GM12878 (cell line): Measurements from ENCODE around the gene DRD2. TPM values are rescaled to one million over a fixed set of nuclear protein-coding genes. Genes with fewer than 3 reads are reported as not detected.

ENCODE experiments used
- ATAC-seq: fragments of 200-7000 bp; cut with Tn5 transposase; 3 replicates; pipeline ENCODE4 v1.9.1; 2020; ENCODE audit warnings: mild to moderate bottlenecking, moderate library complexity
- BruUV-seq: library from RNA; stranded (reverse); fragments of 400-500 nt; replicated peaks from 2 replicates; lab custom pipeline; 2021; lab: Mats Ljungman, UMichigan
- CTCF ChIA-PET: fragments of 300-600 bp; sonication (Branson Sonifier 250); formaldehyde crosslinking; extraction: SDS; loops from one replicate; lab custom pipeline; 2021; ENCODE audit warnings: inconsistent platforms; lab: Yijun Ruan, JAX
- POLR2A ChIA-PET: fragments of 350-600 bp; formaldehyde crosslinking; extraction: SDS; loops from one replicate; lab custom pipeline; 2021; ENCODE audit warnings: inconsistent platforms; lab: Charles Lee
- RAD21 ChIA-PET: fragments of 300-600 bp; sonication (Branson Sonifier 250); formaldehyde crosslinking; loops from one replicate; lab custom pipeline; 2023; ENCODE audit warnings: antibody characterized with exemption; ENCODE audit not compliant: unreplicated experiment; lab: Charles Lee
- SMC1A ChIA-PET: fragments of 300-600 bp; sonication (Branson Sonifier 250); formaldehyde crosslinking; loops from one replicate; lab custom pipeline; 2023; ENCODE audit not compliant: unreplicated experiment, uncharacterized antibody; lab: Charles Lee
- DNase-seq: peaks from one replicate; pipeline ENCODE4 v3.0.0-alpha.2; 2011; ENCODE audit warnings: low read depth, low spot score
- FAIRE-seq: peaks from 3 replicates; lab custom pipeline; 2011; peaks lifted over from hg19 to GRCh38; lab: Jason Lieb, UNC
- H2AFZ ChIP-seq: 2 replicates; pipeline ENCODE4 v1.6.0; 2011; ENCODE audit warnings: low read depth, low read length, control low read depth; ENCODE audit not compliant: control insufficient read depth
- H3K27ac ChIP-seq: 2 replicates; pipeline ENCODE4 v1.5.1; 2011; ENCODE audit warnings: control low read depth; ENCODE audit not compliant: control insufficient read depth, insufficient read depth
- H3K27me3 ChIP-seq, 2 experiments: replicated peaks in 1 of 2; 2 replicates each; pipeline versions ENCODE4 v1.6.0 to v1.6.1; 2011; ENCODE audit warnings: low read length in 1 of 2; ENCODE audit not compliant: control insufficient read depth in 2 of 2, insufficient read depth in 2 of 2
- H3K36me3 ChIP-seq, 2 experiments: 2 replicates each; pipeline ENCODE4 v1.5.1; 2011; ENCODE audit warnings: low read length in 1 of 2; ENCODE audit not compliant: control insufficient read depth in 2 of 2, insufficient read depth in 2 of 2
- H3K4me1 ChIP-seq: 2 replicates; pipeline ENCODE4 v1.6.1; 2011; ENCODE audit warnings: mild to moderate bottlenecking, low read length, moderate library complexity, mixed read lengths; ENCODE audit not compliant: control insufficient read depth, insufficient read depth
- H3K4me2 ChIP-seq: 2 replicates; pipeline ENCODE4 v1.6.0; 2011; ENCODE audit warnings: control low read depth; ENCODE audit not compliant: control insufficient read depth, insufficient read depth
- H3K4me3 ChIP-seq: fragments of 200-600 bp; sonication (generic); 2 replicates; pipeline ENCODE4 v1.5.1; 2016
- H3K79me2 ChIP-seq: 2 replicates; pipeline ENCODE4 v1.6.0; 2011; ENCODE audit warnings: low read length; ENCODE audit not compliant: control insufficient read depth, insufficient read depth
- H3K9ac ChIP-seq: 2 replicates; pipeline ENCODE4 v1.8.0; 2011; ENCODE audit warnings: low read length, control low read depth, mixed read lengths; ENCODE audit not compliant: control insufficient read depth, insufficient read depth
- H3K9me3 ChIP-seq: replicated peaks from 3 replicates; pipeline ENCODE4 v1.5.1; 2011; ENCODE audit warnings: mild to moderate bottlenecking, low read length; ENCODE audit not compliant: control insufficient read depth, insufficient read depth
- H4K20me1 ChIP-seq: 2 replicates; pipeline ENCODE4 v1.6.0; 2011; ENCODE audit not compliant: control insufficient read depth, insufficient read depth
- BCL11A ChIP-seq: IDR thresholded peaks from 2 replicates; pipeline ENCODE4 v1.6.1; 2011; ENCODE audit warnings: low read depth, low read length
- BRCA1 ChIP-seq: IDR thresholded peaks from 2 replicates; pipeline ENCODE4 v1.6.1; 2011; ENCODE audit warnings: low read depth, low read length, improper control_type of control experiment
- CBFB ChIP-seq: IDR thresholded peaks from 2 replicates; pipeline ENCODE4 v1.6.1; 2016; ENCODE audit warnings: antibody characterized with exemption, low read depth
- CHD1 ChIP-seq: IDR thresholded peaks from 2 replicates; pipeline ENCODE4 v1.6.1; 2012; ENCODE audit warnings: low read depth, low read length, improper control_type of control experiment
- LARP7 ChIP-seq: fragments of 450-650 bp; IDR thresholded peaks from 2 replicates; pipeline ENCODE4 v1.6.1; 2017; ENCODE audit warnings: mild to moderate bottlenecking
- MXI1 ChIP-seq: fragments of 150-350 bp; IDR thresholded peaks from 2 replicates; pipeline ENCODE4 v1.6.1; 2011; ENCODE audit warnings: low read depth, mild to moderate bottlenecking, inconsistent platforms, low read length, improper control_type of control experiment
- MYB ChIP-seq: fragments of 150-350 bp; IDR thresholded peaks from 2 replicates; pipeline ENCODE4 v1.6.1; 2014; ENCODE audit warnings: mild to moderate bottlenecking, low read depth, low read length, borderline replicate concordance
- RAD51 ChIP-seq: fragments of 450-650 bp; IDR thresholded peaks from 2 replicates; pipeline ENCODE4 v1.6.1; 2016; ENCODE audit warnings: moderate library complexity, mild to moderate bottlenecking, inconsistent platforms
- SIN3A ChIP-seq: IDR thresholded peaks from 2 replicates; pipeline ENCODE4 v1.6.1; 2012; ENCODE audit warnings: low read depth, low read length, improper control_type of control experiment
- SMAD5 ChIP-seq: IDR thresholded peaks from 2 replicates; pipeline ENCODE4 v1.6.1; 2016; ENCODE audit warnings: antibody characterized with exemption, low read depth
- ZBTB11 ChIP-seq: fragments of 450-650 bp; formaldehyde crosslinking; IDR thresholded peaks from 2 replicates; pipeline ENCODE4 v1.5.0; 2022; ENCODE audit warnings: mild to moderate bottlenecking, missing genetic modification characterization
- whole genome bisulfite sequencing: methylation state at CpG from one replicate; pipeline ENCODE4 v1.1.6; 2016; ENCODE audit warnings: low lambda C conversion rate; ENCODE audit not compliant: insufficient replicate concordance, insufficient coverage; ENCODE audit errors: missing lambda C conversion rate; 5-methylcytosine and 5-hydroxymethylcytosine counted together
- in situ Hi-C: fragments of 300-500 bp; cut with MboI; formaldehyde crosslinking; loops from 9 replicates; pipeline ENCODE4 v1.14.3; 2018; ENCODE audit warnings: mixed read lengths
- intact Hi-C: fragments of 100-400 bp; cut with micrococcal nuclease; formaldehyde crosslinking; loops from one replicate; pipeline ENCODE4 v1.14.2; 2022; ENCODE audit not compliant: unreplicated experiment
- polyA plus RNA-seq, 11 experiments: library from polyadenylated mRNA; depleted of rRNA in 4 of 11; unstranded in 6 of 11; stranded (reverse) in 5 of 11; fragments of >200 nt; fragmentation: Nextera tagmentation in 4 of 11; fragmentation: Illumina TruSeq in 1 of 11; extraction: Ambion mirVana in 4 of 11; extraction: Trizol in 1 of 11; gene quantifications; 1 replicate in 1 of 11; 2 replicates in 10 of 11; pipeline versions ENCODE4 v1.2.1 to v1.2.3, GENCODE V29; 2011 to 2016; ENCODE audit warnings: inconsistent platforms in 2 of 11, missing spikeins in 2 of 11, low read depth in 1 of 11
- total RNA-seq, 4 experiments: library from RNA; depleted of rRNA in 3 of 4; stranded (reverse); fragments of >200 nt in 3 of 4; fragmentation: Illumina TruSeq in 1 of 4; extraction: Trizol in 1 of 4; gene quantifications; 2 replicates each; pipeline versions ENCODE4 v1.2.1 to v1.2.3, GENCODE V29; 2013 to 2021
- TF ChIP-seq, protein P1 (sequence below): IDR thresholded peaks from 2 replicates; pipeline ENCODE4 v1.6.1; 2012; ENCODE audit warnings: mild to moderate bottlenecking, low read depth, low read length
- TF ChIP-seq, protein P2 (sequence below): IDR thresholded peaks from 2 replicates; pipeline ENCODE4 v1.6.1; 2012; ENCODE audit warnings: low read depth, low read length, improper control_type of control experiment
- TF ChIP-seq, protein P3 (sequence below): IDR thresholded peaks from 2 replicates; pipeline ENCODE4 v1.6.1; 2011; ENCODE audit warnings: mild to moderate bottlenecking, low read depth, low read length, moderate library complexity; ENCODE audit not compliant: insufficient replicate concordance

Gene DRD2
- total and polyA plus RNA-seq, 10 of the 15 experiments (the other 5 are each of a cell fraction or from before 2014, with no cell fraction given): not detected

DNA sequence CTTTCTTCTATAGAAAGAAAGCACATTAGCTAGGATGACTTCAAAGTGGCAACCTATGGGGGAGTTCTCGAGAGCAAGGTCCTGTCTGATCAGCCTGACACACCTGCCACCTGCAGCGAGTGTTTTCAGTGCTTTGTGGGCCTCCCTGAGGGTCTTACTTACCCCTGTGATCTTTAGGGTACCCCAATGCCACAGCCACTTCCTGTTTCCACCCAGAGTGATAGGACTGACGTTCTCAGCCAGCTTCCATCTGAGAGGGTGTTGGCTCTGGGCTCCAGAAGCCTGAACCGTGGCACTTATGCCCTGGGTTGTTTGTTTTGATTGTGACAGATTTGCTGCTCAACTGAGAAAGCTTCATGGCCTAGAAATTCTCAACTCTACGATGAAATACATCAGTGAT lies 109.3 kb downstream of the DRD2 start:
- Histone ChIP-seq H3K4me3 (no peak overlapping the region), H3K27ac (no peak overlapping the region), H3K4me2 (no peak overlapping the region), H3K4me1 (peaks cover 3% of the 10 kb centered on the region; the same call in 1 of the 2 replicates), H2AFZ (no peak overlapping the region), H3K79me2 (no peaks in the 10 kb centered on the region), H3K9me3 (no peaks in the 10 kb centered on the region), H4K20me1 (no peaks in the 10 kb centered on the region), H3K9ac (no peak overlapping the region), H3K36me3 (no peaks in the 10 kb centered on the region; a peak in 2 of 4 replicates), H3K27me3 (no peaks in the 10 kb centered on the region)
- FAIRE-seq: no peak
- ChIA-PET POLR2A (no interaction called here), CTCF (interaction anchor here (1.0 kb wide), 1 partner anchor 16 kb away, joined by 3 read pairs; no protein-coding TSS in a partner anchor), SMC1A (no interaction called here), RAD21 (no interaction called here)
- no peak for ATAC-seq
- intact Hi-C loops (no loop called here), in situ Hi-C loops (no loop called here)
- no TSS peak for BruUV-seq
- 40% methylated on average over 5 of the region's 5 CpGs for WGBS
- no peak for DNase-seq
- TF ChIP-seq LARP7 (no peak), RAD51 (no peak), MXI1 (no peak), BCL11A (no peak), MYB (no peak), BRCA1 (no peak), CBFB (no peak), CHD1 (no peak), SMAD5 (no peak), ZBTB11 (CRISPR knock-in tag) (no peak), SIN3A (no peak)
- TF ChIP-seq, protein P1, sequence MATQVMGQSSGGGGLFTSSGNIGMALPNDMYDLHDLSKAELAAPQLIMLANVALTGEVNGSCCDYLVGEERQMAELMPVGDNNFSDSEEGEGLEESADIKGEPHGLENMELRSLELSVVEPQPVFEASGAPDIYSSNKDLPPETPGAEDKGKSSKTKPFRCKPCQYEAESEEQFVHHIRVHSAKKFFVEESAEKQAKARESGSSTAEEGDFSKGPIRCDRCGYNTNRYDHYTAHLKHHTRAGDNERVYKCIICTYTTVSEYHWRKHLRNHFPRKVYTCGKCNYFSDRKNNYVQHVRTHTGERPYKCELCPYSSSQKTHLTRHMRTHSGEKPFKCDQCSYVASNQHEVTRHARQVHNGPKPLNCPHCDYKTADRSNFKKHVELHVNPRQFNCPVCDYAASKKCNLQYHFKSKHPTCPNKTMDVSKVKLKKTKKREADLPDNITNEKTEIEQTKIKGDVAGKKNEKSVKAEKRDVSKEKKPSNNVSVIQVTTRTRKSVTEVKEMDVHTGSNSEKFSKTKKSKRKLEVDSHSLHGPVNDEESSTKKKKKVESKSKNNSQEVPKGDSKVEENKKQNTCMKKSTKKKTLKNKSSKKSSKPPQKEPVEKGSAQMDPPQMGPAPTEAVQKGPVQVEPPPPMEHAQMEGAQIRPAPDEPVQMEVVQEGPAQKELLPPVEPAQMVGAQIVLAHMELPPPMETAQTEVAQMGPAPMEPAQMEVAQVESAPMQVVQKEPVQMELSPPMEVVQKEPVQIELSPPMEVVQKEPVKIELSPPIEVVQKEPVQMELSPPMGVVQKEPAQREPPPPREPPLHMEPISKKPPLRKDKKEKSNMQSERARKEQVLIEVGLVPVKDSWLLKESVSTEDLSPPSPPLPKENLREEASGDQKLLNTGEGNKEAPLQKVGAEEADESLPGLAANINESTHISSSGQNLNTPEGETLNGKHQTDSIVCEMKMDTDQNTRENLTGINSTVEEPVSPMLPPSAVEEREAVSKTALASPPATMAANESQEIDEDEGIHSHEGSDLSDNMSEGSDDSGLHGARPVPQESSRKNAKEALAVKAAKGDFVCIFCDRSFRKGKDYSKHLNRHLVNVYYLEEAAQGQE: no peak
- TF ChIP-seq, protein P2, sequence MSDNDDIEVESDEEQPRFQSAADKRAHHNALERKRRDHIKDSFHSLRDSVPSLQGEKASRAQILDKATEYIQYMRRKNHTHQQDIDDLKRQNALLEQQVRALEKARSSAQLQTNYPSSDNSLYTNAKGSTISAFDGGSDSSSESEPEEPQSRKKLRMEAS: no peak
- TF ChIP-seq, protein P3, sequence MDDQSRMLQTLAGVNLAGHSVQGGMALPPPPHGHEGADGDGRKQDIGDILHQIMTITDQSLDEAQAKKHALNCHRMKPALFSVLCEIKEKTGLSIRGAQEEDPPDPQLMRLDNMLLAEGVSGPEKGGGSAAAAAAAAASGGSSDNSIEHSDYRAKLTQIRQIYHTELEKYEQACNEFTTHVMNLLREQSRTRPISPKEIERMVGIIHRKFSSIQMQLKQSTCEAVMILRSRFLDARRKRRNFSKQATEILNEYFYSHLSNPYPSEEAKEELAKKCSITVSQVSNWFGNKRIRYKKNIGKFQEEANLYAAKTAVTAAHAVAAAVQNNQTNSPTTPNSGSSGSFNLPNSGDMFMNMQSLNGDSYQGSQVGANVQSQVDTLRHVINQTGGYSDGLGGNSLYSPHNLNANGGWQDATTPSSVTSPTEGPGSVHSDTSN: no peak
